Loucy (cell line): ENCODE results near the gene C12orf43.

ENCODE experiments used
- H2AFZ ChIP-seq: fragments of 200-600 bp; sonication (generic); 2 replicates; pipeline ENCODE4 v1.6.0; 2016; ENCODE audit warnings: antibody characterized with exemption, mild to moderate bottlenecking, low read length, moderate library complexity
- H3F3A ChIP-seq: fragments of 200-600 bp; 2 replicates; pipeline ENCODE4 v1.6.0; 2016; ENCODE audit warnings: antibody characterized with exemption, low read depth, mild to moderate bottlenecking
- H3K27me3 ChIP-seq: fragments of 200-600 bp; sonication (generic); 2 replicates; pipeline ENCODE4 v1.6.1; 2014; ENCODE audit warnings: low read length, mild to moderate bottlenecking; ENCODE audit not compliant: insufficient read depth, poor library complexity, severe bottlenecking
- H3K36me3 ChIP-seq: fragments of 200-600 bp; sonication (generic); 2 replicates; pipeline ENCODE4 v1.6.1; 2016; ENCODE audit warnings: low read length; ENCODE audit not compliant: insufficient read depth
- H3K4me1 ChIP-seq: fragments of 200-600 bp; sonication (generic); 2 replicates; pipeline ENCODE4 v1.5.1; 2014; ENCODE audit warnings: low read length, mild to moderate bottlenecking; ENCODE audit not compliant: insufficient read depth, poor library complexity, severe bottlenecking
- H3K4me2 ChIP-seq: fragments of 200-600 bp; sonication (generic); 2 replicates; pipeline ENCODE4 v1.6.0; 2014; ENCODE audit warnings: antibody characterized with exemption, low read length, low read depth, mild to moderate bottlenecking; ENCODE audit not compliant: poor library complexity, severe bottlenecking
- H3K4me3 ChIP-seq: fragments of 200-600 bp; sonication (generic); 2 replicates; pipeline ENCODE4 v1.5.1; 2014; ENCODE audit warnings: low read length, mild to moderate bottlenecking, mixed read lengths; ENCODE audit not compliant: poor library complexity, severe bottlenecking
- H3K79me2 ChIP-seq: fragments of 200-600 bp; sonication (generic); 2 replicates; pipeline ENCODE4 v1.6.1; 2014; ENCODE audit warnings: low read length; ENCODE audit not compliant: insufficient read depth
- H3K9ac ChIP-seq: fragments of 200-600 bp; sonication (generic); 2 replicates; pipeline ENCODE4 v1.6.0; 2014; ENCODE audit warnings: mild to moderate bottlenecking, low read depth, low read length, moderate library complexity; ENCODE audit not compliant: poor library complexity, severe bottlenecking
- H3K9me2 ChIP-seq: fragments of 200-600 bp; sonication (generic); replicated peaks from 2 replicates; pipeline ENCODE4 v1.6.1; 2016; ENCODE audit warnings: low read depth, low read length, mixed read lengths
- H3K9me3 ChIP-seq: fragments of 200-600 bp; sonication (generic); 2 replicates; pipeline ENCODE4 v1.6.1; 2014; ENCODE audit warnings: mild to moderate bottlenecking, antibody characterized with exemption, low read length, low read depth; ENCODE audit not compliant: insufficient read depth
- H4K20me1 ChIP-seq: fragments of 200-600 bp; sonication (generic); 2 replicates; pipeline ENCODE4 v1.6.0; 2014; ENCODE audit warnings: antibody characterized with exemption, low read length, mild to moderate bottlenecking; ENCODE audit not compliant: insufficient read depth, poor library complexity, severe bottlenecking
- EZH2phosphoT487 ChIP-seq: fragments of 200-600 bp; IDR thresholded peaks from 2 replicates; pipeline ENCODE4 v1.6.1; 2018; ENCODE audit warnings: antibody characterized with exemption, mild to moderate bottlenecking, moderate library complexity, borderline replicate concordance
- TF ChIP-seq, protein P1 (sequence below): fragments of 200-600 bp; sonication (generic); conservative IDR thresholded peaks from 2 replicates; pipeline ENCODE4 v1.5.1; 2014; ENCODE audit warnings: mild to moderate bottlenecking, antibody characterized with exemption, low read length

C12orf43 gene

GRCh38 chr12:121022713-121023112, 6.4 kb upstream of the C12orf43 start:
- no peak overlapping the region for H3K4me3 ChIP-seq
- H3K4me2 ChIP-seq: no peak overlapping the region
- TF ChIP-seq, protein P1, sequence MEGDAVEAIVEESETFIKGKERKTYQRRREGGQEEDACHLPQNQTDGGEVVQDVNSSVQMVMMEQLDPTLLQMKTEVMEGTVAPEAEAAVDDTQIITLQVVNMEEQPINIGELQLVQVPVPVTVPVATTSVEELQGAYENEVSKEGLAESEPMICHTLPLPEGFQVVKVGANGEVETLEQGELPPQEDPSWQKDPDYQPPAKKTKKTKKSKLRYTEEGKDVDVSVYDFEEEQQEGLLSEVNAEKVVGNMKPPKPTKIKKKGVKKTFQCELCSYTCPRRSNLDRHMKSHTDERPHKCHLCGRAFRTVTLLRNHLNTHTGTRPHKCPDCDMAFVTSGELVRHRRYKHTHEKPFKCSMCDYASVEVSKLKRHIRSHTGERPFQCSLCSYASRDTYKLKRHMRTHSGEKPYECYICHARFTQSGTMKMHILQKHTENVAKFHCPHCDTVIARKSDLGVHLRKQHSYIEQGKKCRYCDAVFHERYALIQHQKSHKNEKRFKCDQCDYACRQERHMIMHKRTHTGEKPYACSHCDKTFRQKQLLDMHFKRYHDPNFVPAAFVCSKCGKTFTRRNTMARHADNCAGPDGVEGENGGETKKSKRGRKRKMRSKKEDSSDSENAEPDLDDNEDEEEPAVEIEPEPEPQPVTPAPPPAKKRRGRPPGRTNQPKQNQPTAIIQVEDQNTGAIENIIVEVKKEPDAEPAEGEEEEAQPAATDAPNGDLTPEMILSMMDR: no peak
- TF ChIP-seq EZH2phosphoT487: no peak
- H3K9ac ChIP-seq: no peak overlapping the region
- H3F3A ChIP-seq: no peaks in the 10 kb centered on the region
- H4K20me1 ChIP-seq: no peaks in the 10 kb centered on the region
- H3K36me3 ChIP-seq: no peaks in the 10 kb centered on the region
- H3K27me3 ChIP-seq: peaks cover 7% of the 10 kb centered on the region
- no peaks in the 10 kb centered on the region for H3K4me1 ChIP-seq
- H2AFZ ChIP-seq: no peak overlapping the region
- no peaks in the 10 kb centered on the region for H3K9me3 ChIP-seq
- no peaks in the 10 kb centered on the region for H3K79me2 ChIP-seq
- no peaks in the 10 kb centered on the region for H3K9me2 ChIP-seq

- Histone ChIP-seq H3K79me2 (no peaks in the 10 kb centered on the region), H3K36me3 (no peaks in the 10 kb centered on the region), H3K4me3 (no peak overlapping the region), H3K4me2 (no peak overlapping the region), H2AFZ (no peak overlapping the region), H3F3A (no peaks in the 10 kb centered on the region), H3K4me1 (no peaks in the 10 kb centered on the region), H3K9me2 (no peaks in the 10 kb centered on the region), H3K9ac (no peak overlapping the region), H3K27me3 (no peaks in the 10 kb centered on the region), H4K20me1 (no peaks in the 10 kb centered on the region), H3K9me3 (no peaks in the 10 kb centered on the region)
- TF ChIP-seq, protein P1: no peak
- no peak for TF ChIP-seq EZH2phosphoT487
Measured at GRCh38 chr12:121021754-121022153, 5.5 kb upstream of the C12orf43 start.

DNA sequence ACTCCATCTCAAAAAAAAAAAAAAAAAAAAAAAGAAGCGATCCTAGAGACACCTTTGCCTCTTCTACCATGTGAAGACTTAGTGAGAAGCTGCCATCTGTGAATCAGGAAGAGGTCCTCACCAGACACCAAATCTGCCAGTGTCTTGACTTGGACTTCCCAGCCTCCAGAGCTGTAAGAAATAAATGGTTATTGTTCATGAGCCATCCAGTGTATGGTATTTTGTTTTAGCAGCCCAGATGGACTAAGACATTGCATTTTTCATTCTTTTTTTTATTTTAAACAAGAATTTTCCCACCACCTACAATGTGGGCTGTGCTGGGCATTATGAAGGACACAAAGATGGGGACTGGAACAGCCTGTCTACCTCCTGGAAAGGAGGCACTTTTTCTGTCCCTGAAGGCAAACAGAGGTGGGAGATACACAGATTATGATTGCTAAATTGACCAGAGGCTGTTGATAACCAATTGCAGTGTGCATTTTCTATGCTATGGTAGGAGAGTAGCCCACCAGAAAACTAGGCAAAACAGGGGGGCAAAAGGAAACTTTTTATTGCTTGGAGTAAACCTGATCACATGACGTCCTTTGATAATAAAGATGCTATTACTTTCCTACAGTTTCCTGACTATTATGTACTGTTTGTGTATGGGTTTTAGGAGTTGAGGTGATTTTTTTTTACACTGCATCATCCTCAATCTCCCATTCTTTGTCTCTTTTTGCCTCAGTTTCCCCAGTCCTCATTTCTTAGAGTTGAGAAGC, 2.8 kb upstream of the C12orf43 start:
- no peak overlapping the region for H2AFZ ChIP-seq
- peaks cover 9% of the 10 kb centered on the region for H3K79me2 ChIP-seq
- TF ChIP-seq, protein P1: no peak
- TF ChIP-seq EZH2phosphoT487: no peak
- H3K27me3 ChIP-seq: no peaks in the 10 kb centered on the region
- H3K4me3 ChIP-seq: no peak overlapping the region
- no peaks in the 10 kb centered on the region for H3K36me3 ChIP-seq
- H3K4me1 ChIP-seq: peaks cover 13% of the 10 kb centered on the region
- no peak overlapping the region for H3K9ac ChIP-seq
- no peaks in the 10 kb centered on the region for H4K20me1 ChIP-seq
- no peaks in the 10 kb centered on the region for H3F3A ChIP-seq
- H3K4me2 ChIP-seq: no peak overlapping the region
- H3K9me2 ChIP-seq: no peaks in the 10 kb centered on the region
- no peaks in the 10 kb centered on the region for H3K9me3 ChIP-seq
